Stimulated activated CD4-positive, alpha-beta T cell treated with anti-CD3 and anti-CD28 coated beads, Interleukin-4, amount 100 ng/mL, for 4 hours (primary cell): ENCODE results near the gene RPL29.

Experiments used
- DNase-seq, 2 experiments: peaks; one replicate each; pipeline ENCODE4 v3.0.0-alpha.2; 2020

Gene RPL29

GRCh38 chr3:51961602-51962569 is 33.8 kb downstream of the RPL29 start:
- no peak for DNase-seq

GRCh38 chr3:51961011-51961410 is 34.7 kb downstream of the RPL29 start:
- DNase-seq: no peak

- no peak for DNase-seq
Measured at GRCh38 chr3:51960386-51960785, 35.3 kb downstream of the RPL29 start.

GRCh38 chr3:51959651-51960050 is 36.0 kb downstream of the RPL29 start:
- DNase-seq: no peak

GRCh38 chr3:51958603-51959521 is 36.8 kb downstream of the RPL29 start:
- no peak for DNase-seq

- DNase-seq: no peak
Measured at GRCh38 chr3:51957520-51958205, 38.0 kb downstream of the RPL29 start.

- peak in 1 of 2 experiments; percentile 36 for DNase-seq
Measured at GRCh38 chr3:51955893-51956770, 39.6 kb downstream of the RPL29 start.

GRCh38 chr3:51955175-51955892 is 40.4 kb downstream of the RPL29 start, which contains the start of gene GPR62:
Gene GPR62 (plus strand): TSS chr3:51955381. CDS start chr3:51955653, 272 bp downstream.
- no peak for DNase-seq

GRCh38 chr3:51954713-51955112 is 41.0 kb downstream of the RPL29 start:
- no peak for DNase-seq

GRCh38 chr3:51954105-51954504 is 41.6 kb downstream of the RPL29 start:
- no peak for DNase-seq

GRCh38 chr3:51953445-51953844 is 42.2 kb downstream of the RPL29 start:
- DNase-seq: no peak

GRCh38 chr3:51950899-51951298 is 44.8 kb downstream of the RPL29 start:
- no peak for DNase-seq

GRCh38 chr3:51949121-51949520 is 46.6 kb downstream of the RPL29 start:
- no peak for DNase-seq

- no peak for DNase-seq
Measured at GRCh38 chr3:51948016-51948580, 47.6 kb downstream of the RPL29 start.

GRCh38 chr3:51947215-51947900 is 48.3 kb downstream of the RPL29 start:
- DNase-seq: no peak

GRCh38 chr3:51946796-51947195 is 48.9 kb downstream of the RPL29 start:
- DNase-seq: no peak

- no peak for DNase-seq
Measured at GRCh38 chr3:51945926-51946705, 49.6 kb downstream of the RPL29 start.

GRCh38 chr3:51945031-51945840 is 50.5 kb downstream of the RPL29 start:
- DNase-seq: no peak
